Activated naive CD4-positive, alpha-beta T cell treated with anti-CD3 and anti-CD28 coated beads, Interleukin-2, amount 50 U/mL, for 24 hours (primary cell): ENCODE data around the gene CHD6.
A peak's percentile ranks its signal among the peaks of the same experiment; 100 is the strongest.

Experiments used
- H3K27ac Mint-ChIP-seq: one replicate; pipeline ENCODE4 v1.8.0; 2021; ENCODE audit warnings: mild to moderate bottlenecking, mixed read lengths
- H3K27me3 Mint-ChIP-seq: one replicate; pipeline ENCODE4 v1.8.0; 2021; ENCODE audit warnings: mixed read lengths
- H3K36me3 Mint-ChIP-seq: one replicate; pipeline ENCODE4 v1.8.0; 2021; ENCODE audit warnings: mixed read lengths
- H3K4me1 Mint-ChIP-seq: one replicate; pipeline ENCODE4 v1.8.0; 2021; ENCODE audit warnings: mixed read lengths
- H3K4me3 Mint-ChIP-seq: one replicate; pipeline ENCODE4 v1.8.0; 2021; ENCODE audit warnings: mild to moderate bottlenecking, mixed read lengths
- H3K9me3 Mint-ChIP-seq: one replicate; pipeline ENCODE4 v1.8.0; 2021; ENCODE audit warnings: mixed read lengths

The CHD6 gene

GRCh38 chr20:41458761-41459160 lies 159.4 kb downstream of the CHD6 start:
- H3K4me1 Mint-ChIP-seq: no peaks in the 10 kb centered on the region
- H3K9me3 Mint-ChIP-seq: no peaks in the 10 kb centered on the region
- no peak overlapping the region for H3K27ac Mint-ChIP-seq
- H3K27me3 Mint-ChIP-seq: no peaks in the 10 kb centered on the region
- H3K36me3 Mint-ChIP-seq: peaks cover 19% of the 10 kb centered on the region
- no peak overlapping the region for H3K4me3 Mint-ChIP-seq

- Mint-ChIP-seq H3K27ac (no peak overlapping the region), H3K4me1 (no peaks in the 10 kb centered on the region), H3K27me3 (no peaks in the 10 kb centered on the region), H3K4me3 (no peak overlapping the region), H3K9me3 (no peaks in the 10 kb centered on the region), H3K36me3 (peaks cover 20% of the 10 kb centered on the region)
Observed at GRCh38 chr20:41457173-41457857, 160.9 kb downstream of the CHD6 start.

GRCh38 chr20:41456351-41456750 lies 161.8 kb downstream of the CHD6 start:
- H3K27me3 Mint-ChIP-seq: no peaks in the 10 kb centered on the region
- H3K4me1 Mint-ChIP-seq: no peaks in the 10 kb centered on the region
- no peak overlapping the region for H3K27ac Mint-ChIP-seq
- no peaks in the 10 kb centered on the region for H3K9me3 Mint-ChIP-seq
- H3K4me3 Mint-ChIP-seq: no peak overlapping the region
- H3K36me3 Mint-ChIP-seq: peaks cover 15% of the 10 kb centered on the region

DNA sequence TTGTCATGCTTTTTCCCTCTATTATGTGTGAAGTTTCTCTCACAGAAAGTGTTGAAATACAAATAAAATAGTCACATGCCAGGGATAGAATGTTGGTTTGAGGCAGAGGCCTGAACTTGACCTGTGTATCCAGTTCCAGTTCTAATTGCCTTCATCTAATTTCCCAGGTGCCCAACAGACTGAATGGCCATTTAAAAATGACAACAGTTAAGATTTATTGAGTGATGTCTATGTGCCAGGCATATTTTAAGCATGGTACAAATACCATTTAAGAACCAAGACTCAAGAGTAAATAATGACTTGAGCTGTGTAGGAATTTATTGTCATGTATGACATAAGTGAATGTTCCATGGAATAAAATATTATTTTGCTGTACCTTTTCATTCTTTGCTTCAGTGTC lies 163.9 kb downstream of the CHD6 start:
- Mint-ChIP-seq H3K9me3 (no peaks in the 10 kb centered on the region), H3K4me1 (no peaks in the 10 kb centered on the region), H3K36me3 (peaks cover 6% of the 10 kb centered on the region), H3K27me3 (no peaks in the 10 kb centered on the region), H3K4me3 (no peak overlapping the region), H3K27ac (no peak overlapping the region)

- Mint-ChIP-seq H3K4me1 (no peaks in the 10 kb centered on the region), H3K4me3 (no peak overlapping the region), H3K27ac (no peak overlapping the region), H3K27me3 (no peaks in the 10 kb centered on the region), H3K9me3 (no peaks in the 10 kb centered on the region), H3K36me3 (peaks cover 6% of the 10 kb centered on the region)
Observed at GRCh38 chr20:41453010-41453950, 164.9 kb downstream of the CHD6 start.

DNA sequence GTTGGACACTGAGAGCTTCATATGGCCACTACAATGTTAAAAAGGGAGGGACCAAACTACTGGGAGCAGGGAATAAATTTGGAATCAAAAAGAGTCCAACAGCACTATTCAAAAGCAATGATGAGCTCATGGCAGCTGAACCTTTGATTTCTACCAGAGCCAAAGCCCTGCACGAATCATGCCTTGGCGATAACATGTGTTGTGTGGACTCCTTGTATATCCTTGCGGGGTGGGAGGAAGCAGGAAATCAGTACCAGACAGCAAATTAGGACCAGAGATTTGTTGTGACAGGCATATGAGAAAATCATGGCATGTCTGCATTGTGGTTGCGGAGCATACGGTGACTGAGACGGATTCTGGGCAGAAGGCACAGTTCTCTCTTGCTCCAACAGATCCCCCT lies 166.0 kb downstream of the CHD6 start:
- Mint-ChIP-seq H3K36me3 (peaks cover 10% of the 10 kb centered on the region), H3K27me3 (no peaks in the 10 kb centered on the region), H3K4me3 (no peak overlapping the region), H3K27ac (no peak overlapping the region), H3K4me1 (no peaks in the 10 kb centered on the region), H3K9me3 (no peaks in the 10 kb centered on the region)

DNA sequence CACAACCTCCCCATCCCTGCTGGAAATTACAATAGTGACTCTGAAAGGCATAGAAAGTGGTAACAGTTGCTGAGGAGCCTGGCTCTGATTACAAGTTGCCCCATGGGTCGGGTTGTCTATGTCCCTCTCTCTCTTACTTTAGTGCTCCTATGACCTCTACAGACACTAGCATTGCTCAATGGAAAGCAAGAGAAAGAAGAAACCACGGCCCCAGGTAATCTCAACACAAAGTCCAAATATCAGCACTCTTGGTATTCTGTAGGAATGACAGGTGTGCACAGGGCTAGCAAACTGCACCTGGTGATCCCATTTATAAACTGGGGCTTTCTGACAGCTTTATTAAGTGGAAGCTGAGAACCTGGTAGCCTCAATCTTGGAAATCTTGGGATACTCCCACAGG lies 171.2 kb downstream of the CHD6 start:
- peaks cover 17% of the 10 kb centered on the region for H3K36me3 Mint-ChIP-seq

GRCh38 chr20:41446456-41446855 lies 171.7 kb downstream of the CHD6 start:
- Mint-ChIP-seq H3K36me3 (peaks cover 18% of the 10 kb centered on the region), H3K9me3 (no peaks in the 10 kb centered on the region), H3K27me3 (no peaks in the 10 kb centered on the region), H3K4me1 (peaks cover 1% of the 10 kb centered on the region), H3K27ac (no peak overlapping the region), H3K4me3 (no peak overlapping the region)

More for the DNA sequence above, 171.2 kb downstream of the CHD6 start:
- H3K4me3 Mint-ChIP-seq: no peak overlapping the region
- no peaks in the 10 kb centered on the region for H3K27me3 Mint-ChIP-seq
- H3K4me1 Mint-ChIP-seq: no peaks in the 10 kb centered on the region
- no peak overlapping the region for H3K27ac Mint-ChIP-seq
- no peaks in the 10 kb centered on the region for H3K9me3 Mint-ChIP-seq

DNA sequence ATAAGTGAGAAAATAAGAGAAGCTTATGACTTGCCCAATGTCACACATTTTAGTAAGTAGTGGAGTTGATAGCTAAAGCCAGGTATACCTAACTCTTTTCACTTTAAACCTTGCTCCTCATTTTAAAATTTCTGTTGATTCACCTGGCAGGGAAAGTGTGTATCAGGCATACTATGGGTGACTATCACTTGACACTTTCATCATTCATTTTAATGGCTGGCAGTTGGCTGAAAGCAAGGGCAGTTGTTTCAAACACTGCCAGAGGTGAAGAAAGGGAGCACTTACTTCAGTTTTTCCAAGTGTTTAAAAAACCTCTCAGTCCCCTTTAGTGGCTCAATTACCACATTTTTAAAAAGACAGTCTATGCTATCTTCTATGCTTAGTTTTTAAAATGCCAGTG lies 173.4 kb downstream of the CHD6 start:
- H3K27ac Mint-ChIP-seq: no peak overlapping the region
- no peaks in the 10 kb centered on the region for H3K9me3 Mint-ChIP-seq
- no peaks in the 10 kb centered on the region for H3K27me3 Mint-ChIP-seq
- peaks cover 22% of the 10 kb centered on the region for H3K36me3 Mint-ChIP-seq
- no peak overlapping the region for H3K4me3 Mint-ChIP-seq
- H3K4me1 Mint-ChIP-seq: peaks cover 8% of the 10 kb centered on the region

- H3K27me3 Mint-ChIP-seq: no peaks in the 10 kb centered on the region
- no peak overlapping the region for H3K4me3 Mint-ChIP-seq
- no peaks in the 10 kb centered on the region for H3K9me3 Mint-ChIP-seq
- H3K27ac Mint-ChIP-seq: peak overlapping the region; percentile 63
- peaks cover 28% of the 10 kb centered on the region for H3K36me3 Mint-ChIP-seq
- peaks cover 10% of the 10 kb centered on the region for H3K4me1 Mint-ChIP-seq
Observed at GRCh38 chr20:41443691-41444090, 174.5 kb downstream of the CHD6 start.

DNA sequence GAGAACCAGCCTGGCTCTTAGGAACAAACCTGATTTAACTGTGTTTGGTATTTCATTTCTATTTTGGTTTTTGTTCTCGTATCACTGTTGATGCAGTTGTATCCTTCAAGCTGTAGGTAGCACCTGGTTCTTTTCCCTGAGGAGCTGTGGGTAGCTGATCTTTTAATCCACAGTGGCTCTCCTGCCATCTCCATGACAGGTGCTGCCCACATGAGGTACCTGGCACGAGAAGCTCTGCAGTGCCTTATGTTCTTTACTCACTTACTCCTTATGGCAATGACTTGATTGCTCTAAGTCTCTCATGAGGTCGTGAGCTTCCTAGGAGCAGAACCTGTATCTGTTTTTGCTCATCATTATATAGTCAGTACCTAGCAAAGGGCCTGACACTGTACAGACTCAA lies 177.3 kb downstream of the CHD6 start:
- Mint-ChIP-seq H3K9me3 (no peaks in the 10 kb centered on the region), H3K27me3 (no peaks in the 10 kb centered on the region), H3K27ac (peak overlapping the region; percentile 39), H3K4me1 (peaks cover 31% of the 10 kb centered on the region), H3K36me3 (peaks cover 28% of the 10 kb centered on the region), H3K4me3 (no peak overlapping the region)

DNA sequence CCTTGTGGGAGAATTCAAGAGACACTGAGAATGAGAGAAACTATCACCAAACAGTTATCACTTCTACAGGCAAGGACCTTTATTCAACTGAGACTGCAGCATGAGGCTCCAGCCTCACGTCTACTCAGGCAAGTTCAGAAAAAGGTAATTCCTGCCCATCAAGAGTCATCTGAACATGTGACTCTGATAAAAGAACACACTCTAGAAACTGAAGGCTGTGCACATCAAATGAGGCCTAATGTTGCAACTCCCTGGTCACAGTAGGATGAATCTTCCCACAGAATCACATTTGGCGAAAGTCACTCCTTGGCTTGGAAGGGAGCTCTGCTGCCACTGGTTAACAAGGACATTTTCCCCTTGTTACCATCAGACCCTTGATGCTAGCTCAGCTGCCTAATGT lies 180.3 kb downstream of the CHD6 start:
- no peaks in the 10 kb centered on the region for H3K27me3 Mint-ChIP-seq
- H3K36me3 Mint-ChIP-seq: peaks cover 38% of the 10 kb centered on the region
- peak overlapping the region; percentile 41 for H3K27ac Mint-ChIP-seq
- no peak overlapping the region for H3K4me3 Mint-ChIP-seq
- H3K9me3 Mint-ChIP-seq: no peaks in the 10 kb centered on the region
- H3K4me1 Mint-ChIP-seq: peaks cover 58% of the 10 kb centered on the region

DNA sequence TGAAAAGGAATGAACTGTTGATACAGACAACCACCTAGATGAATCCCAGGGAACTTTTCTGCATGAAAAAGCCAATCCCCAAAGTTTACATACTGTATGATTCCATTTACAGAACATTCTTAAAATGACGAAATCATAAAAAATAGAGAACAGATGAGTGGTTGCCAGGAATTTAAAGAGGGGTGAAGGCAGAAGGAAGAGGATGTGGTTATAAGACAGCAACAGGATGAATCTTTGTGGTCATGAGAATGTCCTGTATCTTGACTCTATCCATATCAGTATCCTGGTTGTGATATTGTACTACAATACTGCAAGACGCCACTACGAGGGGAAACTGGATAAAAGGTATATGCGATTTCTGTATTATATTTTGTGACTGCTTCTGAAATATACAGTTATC lies 181.5 kb downstream of the CHD6 start:
- Mint-ChIP-seq H3K27ac (peak overlapping the region; percentile 25), H3K36me3 (peaks cover 43% of the 10 kb centered on the region), H3K27me3 (no peaks in the 10 kb centered on the region), H3K4me3 (peak overlapping the region; percentile 37), H3K9me3 (no peaks in the 10 kb centered on the region), H3K4me1 (peaks cover 64% of the 10 kb centered on the region)

DNA sequence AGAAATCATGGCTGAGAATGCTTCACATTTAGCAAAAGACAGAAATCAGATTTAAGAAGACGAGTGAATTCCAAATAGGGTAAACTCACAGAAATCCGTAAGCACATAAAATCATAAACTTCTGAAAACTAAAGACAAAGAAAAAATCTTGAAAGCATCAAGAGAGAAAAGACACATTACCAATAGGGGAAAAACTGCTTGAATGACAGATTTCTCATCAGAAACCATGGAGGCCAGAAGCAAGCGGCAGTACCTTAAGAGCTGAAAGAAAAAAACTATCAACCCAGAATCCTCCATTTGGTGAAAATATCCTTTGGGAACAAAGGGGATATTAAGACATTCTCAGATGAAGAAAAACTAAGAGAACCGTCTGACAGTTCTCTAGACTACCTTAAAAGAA lies 185.0 kb downstream of the CHD6 start:
- no peaks in the 10 kb centered on the region for H3K9me3 Mint-ChIP-seq
- no peaks in the 10 kb centered on the region for H3K27me3 Mint-ChIP-seq
- peaks cover 40% of the 10 kb centered on the region for H3K36me3 Mint-ChIP-seq
- H3K27ac Mint-ChIP-seq: peak overlapping the region; percentile 79
- H3K4me1 Mint-ChIP-seq: peaks cover 77% of the 10 kb centered on the region
- no peak overlapping the region for H3K4me3 Mint-ChIP-seq

DNA sequence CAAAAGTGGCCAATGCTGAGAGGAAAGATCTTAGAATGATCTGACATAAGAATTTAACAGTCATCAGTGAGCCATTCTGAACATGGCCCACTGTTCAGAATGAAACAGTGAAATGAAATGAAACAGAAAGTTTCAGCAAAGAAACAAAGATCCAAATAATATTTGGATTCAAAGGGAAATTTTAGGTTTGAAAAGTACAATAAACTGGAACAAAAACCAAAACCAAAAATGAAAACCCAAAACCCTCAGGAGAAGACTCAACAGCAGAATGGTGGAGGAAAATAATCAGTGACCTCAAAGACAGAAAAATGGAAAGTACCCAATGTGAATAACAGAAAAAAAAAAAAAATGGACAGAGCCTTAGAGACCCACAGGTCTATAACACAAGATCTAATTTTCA lies 185.4 kb downstream of the CHD6 start:
- Mint-ChIP-seq H3K9me3 (no peaks in the 10 kb centered on the region), H3K36me3 (peaks cover 40% of the 10 kb centered on the region), H3K27ac (peak overlapping the region; percentile 79), H3K4me1 (peaks cover 80% of the 10 kb centered on the region), H3K27me3 (no peaks in the 10 kb centered on the region), H3K4me3 (peak overlapping the region; percentile 56)

DNA sequence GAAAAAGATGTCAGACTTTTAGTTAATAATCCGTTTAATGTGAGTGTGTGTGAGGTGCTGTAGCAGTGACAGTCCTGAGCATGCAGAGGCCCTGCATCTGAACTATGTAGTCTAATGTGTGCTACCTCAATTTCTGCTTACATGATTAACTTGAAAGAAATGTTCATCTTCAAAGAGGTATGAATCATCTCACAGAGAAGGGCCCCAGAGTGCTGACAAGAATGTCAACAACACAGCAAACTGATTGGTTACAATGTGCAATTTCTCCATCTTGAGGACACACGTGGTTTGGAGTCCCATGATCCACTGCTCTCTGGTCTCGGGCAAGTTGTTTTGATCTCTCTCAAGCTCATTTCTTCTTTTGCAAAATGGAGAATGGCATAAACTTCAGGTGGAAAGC lies 189.9 kb downstream of the CHD6 start:
- Mint-ChIP-seq H3K27ac (peak overlapping the region; percentile 94), H3K4me3 (peak overlapping the region; percentile 51), H3K4me1 (peaks cover 51% of the 10 kb centered on the region), H3K36me3 (peaks cover 30% of the 10 kb centered on the region), H3K9me3 (no peaks in the 10 kb centered on the region), H3K27me3 (no peaks in the 10 kb centered on the region)
